IPS-20b (cell line): Measurements from ENCODE around the gene E2F2.

ENCODE experiments used
- H3K27ac ChIP-seq: one replicate; pipeline ENCODE4 v1.5.1; 2013; ENCODE audit warnings: low read length
- H3K27me3 ChIP-seq: 2 replicates; pipeline ENCODE4 v1.6.1; 2013; ENCODE audit warnings: mild to moderate bottlenecking, low read length, inconsistent platforms; ENCODE audit not compliant: insufficient read depth
- H3K36me3 ChIP-seq: 2 replicates; pipeline ENCODE4 v1.6.1; 2013; ENCODE audit warnings: low read depth, mild to moderate bottlenecking, inconsistent platforms, low read length, moderate library complexity; ENCODE audit not compliant: insufficient read depth
- H3K4me1 ChIP-seq: 2 replicates; pipeline ENCODE4 v1.6.1; 2013; ENCODE audit warnings: mild to moderate bottlenecking, control low read depth, inconsistent platforms, low read length, moderate library complexity; ENCODE audit not compliant: insufficient read depth
- H3K4me3 ChIP-seq: 2 replicates; pipeline ENCODE4 v1.5.1; 2013; ENCODE audit warnings: mild to moderate bottlenecking, low read length, inconsistent platforms
- H3K9ac ChIP-seq: 2 replicates; pipeline ENCODE4 v1.6.1; 2013; ENCODE audit warnings: low read depth, mild to moderate bottlenecking, inconsistent platforms, low read length, moderate library complexity
- H3K9me3 ChIP-seq: 2 replicates; pipeline ENCODE4 v1.6.1; 2013; ENCODE audit warnings: mild to moderate bottlenecking, low read depth, low read length, inconsistent platforms; ENCODE audit not compliant: insufficient read depth

The E2F2 gene, protein sequence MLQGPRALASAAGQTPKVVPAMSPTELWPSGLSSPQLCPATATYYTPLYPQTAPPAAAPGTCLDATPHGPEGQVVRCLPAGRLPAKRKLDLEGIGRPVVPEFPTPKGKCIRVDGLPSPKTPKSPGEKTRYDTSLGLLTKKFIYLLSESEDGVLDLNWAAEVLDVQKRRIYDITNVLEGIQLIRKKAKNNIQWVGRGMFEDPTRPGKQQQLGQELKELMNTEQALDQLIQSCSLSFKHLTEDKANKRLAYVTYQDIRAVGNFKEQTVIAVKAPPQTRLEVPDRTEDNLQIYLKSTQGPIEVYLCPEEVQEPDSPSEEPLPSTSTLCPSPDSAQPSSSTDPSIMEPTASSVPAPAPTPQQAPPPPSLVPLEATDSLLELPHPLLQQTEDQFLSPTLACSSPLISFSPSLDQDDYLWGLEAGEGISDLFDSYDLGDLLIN

GRCh38 chr1:23530747-23531561, at the start of gene E2F2:
Gene E2F2, minus strand, starts transcription at chr1:23531233. Its CDS starts 440 bp downstream, at chr1:23530793.
- H3K9me3 ChIP-seq: no peaks in the 10 kb centered on the region
- peak within 1 kb of the TSS; percentile 76 for H3K9ac ChIP-seq
- peak within 1 kb of the TSS; percentile 72 for H3K4me3 ChIP-seq
- H3K27me3 ChIP-seq: peaks cover 48% of the 10 kb centered on the region
- no peak within 1 kb of the TSS for H3K27ac ChIP-seq
- no peaks in the 10 kb centered on the region for H3K36me3 ChIP-seq
- peaks cover 13% of the 10 kb centered on the region; the same call in 1 of the 2 replicates for H3K4me1 ChIP-seq

DNA sequence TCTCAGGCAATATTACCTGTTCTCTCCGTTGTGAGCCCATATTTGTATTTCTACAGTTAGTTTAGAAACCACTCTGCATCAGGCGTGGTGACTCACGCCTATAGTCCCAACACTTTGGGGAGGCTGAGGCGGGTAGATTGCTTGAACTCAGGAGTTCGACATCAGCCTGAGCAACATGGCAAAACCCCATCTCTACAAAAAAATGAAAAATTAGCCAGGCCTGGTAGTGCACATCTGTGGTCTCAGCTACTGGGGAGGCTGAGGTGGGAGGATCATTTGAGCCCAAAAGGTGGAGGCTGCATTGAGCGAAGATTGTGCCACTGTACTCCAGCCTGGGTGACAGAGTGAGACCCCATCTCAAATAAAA, 47.9 kb upstream of the E2F2 start:
- no peaks in the 10 kb centered on the region for H3K9me3 ChIP-seq
- no peaks in the 10 kb centered on the region for H3K36me3 ChIP-seq
- H3K4me1 ChIP-seq: peaks cover 4% of the 10 kb centered on the region; the same call in 1 of the 2 replicates
- no peaks in the 10 kb centered on the region for H3K27me3 ChIP-seq
- H3K9ac ChIP-seq: no peak overlapping the region
- no peak overlapping the region for H3K4me3 ChIP-seq
- H3K27ac ChIP-seq: no peak overlapping the region

DNA sequence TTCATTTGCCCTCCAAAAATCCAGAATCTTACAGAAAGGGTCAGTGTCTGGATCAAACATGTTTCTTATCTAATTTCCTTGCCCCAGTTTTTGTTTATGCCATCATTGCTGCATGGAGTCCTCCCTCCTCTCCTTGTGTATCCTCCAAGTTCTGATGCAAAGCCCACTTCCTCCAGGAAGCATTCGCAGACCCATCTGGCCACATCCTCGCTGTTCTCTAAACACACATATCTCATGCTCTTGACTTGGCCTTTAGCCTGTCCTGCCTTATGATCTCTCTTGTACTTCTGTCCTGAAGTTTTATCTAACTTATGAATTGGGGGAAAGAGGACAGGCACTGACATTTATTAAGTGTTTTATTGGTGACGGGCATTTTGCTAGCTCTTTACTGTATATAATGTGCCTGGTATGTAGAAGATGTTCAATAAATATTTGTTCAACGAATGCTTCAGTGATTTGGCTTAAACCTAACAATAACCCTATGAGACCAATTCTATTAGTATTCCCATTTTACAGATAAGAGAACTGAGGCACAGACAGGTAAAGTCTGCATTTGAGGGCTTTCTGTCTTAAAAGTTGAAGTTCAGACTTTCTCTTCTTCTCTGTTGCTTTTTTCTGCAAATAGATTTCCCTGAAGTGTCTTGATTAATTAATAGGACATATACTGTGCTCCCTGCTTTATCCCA, 47.4 kb upstream of the E2F2 start:
- no peak overlapping the region for H3K27ac ChIP-seq
- no peak overlapping the region for H3K9ac ChIP-seq
- H3K27me3 ChIP-seq: no peaks in the 10 kb centered on the region
- no peaks in the 10 kb centered on the region for H3K9me3 ChIP-seq
- peaks cover 4% of the 10 kb centered on the region; the same call in 1 of the 2 replicates for H3K4me1 ChIP-seq
- no peak overlapping the region for H3K4me3 ChIP-seq
- no peaks in the 10 kb centered on the region for H3K36me3 ChIP-seq

DNA sequence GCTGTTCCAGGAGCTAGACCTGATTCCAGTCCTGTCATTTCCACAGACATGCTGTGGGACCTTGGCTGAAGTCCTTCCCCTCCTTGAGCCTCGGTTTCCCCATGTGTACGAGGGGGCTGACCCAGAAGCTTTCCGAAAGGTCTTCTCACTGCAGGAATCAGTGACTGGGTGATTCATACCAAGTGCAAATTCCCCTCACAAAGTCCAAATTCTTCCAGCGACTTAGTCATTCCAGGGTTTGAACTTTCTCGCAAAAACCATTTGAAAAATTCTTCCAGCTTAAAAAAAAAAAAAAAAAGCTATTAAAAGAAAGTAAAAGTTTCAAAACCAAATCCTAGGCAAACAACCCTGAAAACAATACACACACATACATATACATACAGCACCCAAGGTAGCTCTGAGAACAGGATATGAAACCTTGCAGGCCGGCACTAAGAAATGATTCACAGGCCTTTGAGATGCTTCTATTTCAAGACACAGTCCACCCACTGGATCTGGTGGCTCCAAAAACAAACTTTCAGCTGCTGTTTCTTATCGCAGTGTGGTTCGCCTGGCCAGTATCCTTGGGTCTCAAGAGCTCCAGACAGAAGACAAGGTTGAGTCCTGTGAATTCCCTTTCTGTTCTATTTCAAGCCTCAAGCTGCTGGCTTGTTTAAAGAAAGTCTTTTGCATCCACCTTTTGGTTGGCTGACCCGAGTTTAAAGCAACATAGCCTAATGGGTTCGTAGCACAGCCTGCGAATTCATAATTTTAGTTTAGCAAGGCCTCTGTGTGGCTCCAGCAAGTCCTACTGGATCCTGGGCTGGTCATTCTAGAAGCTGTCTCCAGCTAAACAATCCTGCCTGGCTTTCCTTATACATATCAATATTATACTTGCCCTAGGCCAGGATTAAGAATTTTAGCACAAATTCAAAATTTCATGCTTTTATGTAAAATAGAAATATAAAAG, 46.3 kb upstream of the E2F2 start:
- Histone ChIP-seq H3K4me3 (no peak overlapping the region), H3K27ac (no peak overlapping the region), H3K27me3 (no peaks in the 10 kb centered on the region), H3K4me1 (peaks cover 4% of the 10 kb centered on the region; the same call in 1 of the 2 replicates), H3K36me3 (no peaks in the 10 kb centered on the region), H3K9me3 (no peaks in the 10 kb centered on the region), H3K9ac (no peak overlapping the region)

GRCh38 chr1:23576338-23577055, 45.5 kb upstream of the E2F2 start:
- H3K9ac ChIP-seq: no peak overlapping the region
- H3K9me3 ChIP-seq: no peaks in the 10 kb centered on the region
- no peak overlapping the region for H3K27ac ChIP-seq
- peaks cover 4% of the 10 kb centered on the region; the same call in 1 of the 2 replicates for H3K4me1 ChIP-seq
- H3K36me3 ChIP-seq: no peaks in the 10 kb centered on the region
- H3K4me3 ChIP-seq: no peak overlapping the region
- no peaks in the 10 kb centered on the region for H3K27me3 ChIP-seq

DNA sequence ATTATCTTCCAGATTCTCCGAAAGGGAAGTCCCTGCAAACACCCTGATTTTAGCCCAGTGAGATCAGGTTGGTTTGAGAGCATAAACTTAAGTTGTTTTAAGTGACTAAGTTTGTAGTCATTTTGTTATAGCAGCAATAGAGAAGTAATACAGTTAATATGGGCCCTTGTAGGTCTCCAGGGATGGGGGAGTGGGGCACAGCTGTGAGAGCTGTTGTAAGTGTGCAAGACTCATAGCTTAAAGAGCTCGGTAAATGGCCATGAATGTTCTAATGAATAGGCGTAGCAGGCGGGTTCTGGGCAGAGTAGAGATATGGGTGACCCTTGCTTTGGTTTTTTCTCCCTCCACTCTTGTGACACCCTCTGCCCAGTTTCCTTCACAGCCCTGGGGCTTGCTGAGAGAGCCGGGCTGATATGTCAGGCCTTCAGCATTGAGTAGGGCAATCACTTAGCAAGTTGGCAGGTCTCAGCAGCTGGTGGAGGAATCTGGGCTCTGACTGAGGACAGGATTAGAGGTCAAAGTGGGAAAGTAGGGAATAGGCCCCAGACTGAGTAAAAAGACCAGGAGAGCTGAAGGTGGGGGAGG, 44.3 kb upstream of the E2F2 start:
- no peak overlapping the region for H3K27ac ChIP-seq
- H3K27me3 ChIP-seq: no peaks in the 10 kb centered on the region
- no peaks in the 10 kb centered on the region for H3K9me3 ChIP-seq
- no peak overlapping the region for H3K4me3 ChIP-seq
- H3K9ac ChIP-seq: no peak overlapping the region
- H3K36me3 ChIP-seq: no peaks in the 10 kb centered on the region
- peaks cover 4% of the 10 kb centered on the region; the same call in 1 of the 2 replicates for H3K4me1 ChIP-seq

- no peak overlapping the region for H3K27ac ChIP-seq
- H3K9ac ChIP-seq: no peak overlapping the region
- peaks cover 7% of the 10 kb centered on the region; the same call in 1 of the 2 replicates for H3K4me1 ChIP-seq
- no peaks in the 10 kb centered on the region for H3K9me3 ChIP-seq
- H3K27me3 ChIP-seq: peaks cover 4% of the 10 kb centered on the region; the same call in 1 of the 2 replicates
- no peaks in the 10 kb centered on the region for H3K36me3 ChIP-seq
- no peak overlapping the region for H3K4me3 ChIP-seq
These were observed 43.3 kb upstream of the E2F2 start for GRCh38 chr1:23574265-23574754.

DNA sequence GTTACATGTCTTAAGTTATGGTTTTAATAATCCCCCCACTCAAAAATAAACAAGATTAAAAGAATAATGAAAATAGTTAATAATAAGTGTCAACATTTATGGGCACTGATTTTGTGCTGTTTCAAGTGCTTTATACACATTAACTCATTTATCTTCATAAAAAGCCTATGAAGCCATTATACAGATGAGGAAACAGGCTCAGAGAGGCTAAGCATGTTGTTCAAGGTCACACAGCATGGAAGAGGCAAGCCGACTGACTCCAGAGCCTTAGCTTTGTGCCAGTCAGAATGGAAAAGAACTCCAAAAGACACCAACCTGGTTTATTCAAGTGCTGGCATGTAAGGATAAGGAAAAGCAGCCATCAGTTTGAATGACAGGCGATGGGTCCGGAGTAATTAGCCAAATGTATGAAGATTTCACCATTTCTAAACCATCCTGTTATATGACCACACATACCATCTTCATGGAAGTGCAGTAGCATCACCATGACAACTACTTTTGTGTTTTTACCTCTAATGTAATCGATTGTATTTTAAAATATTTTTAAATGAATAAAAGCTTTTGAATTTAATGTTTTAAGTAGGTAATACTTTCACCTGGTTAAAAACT, 42.6 kb upstream of the E2F2 start:
- no peak overlapping the region for H3K9ac ChIP-seq
- H3K27me3 ChIP-seq: peaks cover 10% of the 10 kb centered on the region; the same call in 1 of the 2 replicates
- peaks cover 13% of the 10 kb centered on the region; the same call in 1 of the 2 replicates for H3K4me1 ChIP-seq
- no peak overlapping the region for H3K4me3 ChIP-seq
- H3K27ac ChIP-seq: no peak overlapping the region
- no peaks in the 10 kb centered on the region for H3K9me3 ChIP-seq
- H3K36me3 ChIP-seq: no peaks in the 10 kb centered on the region

- H3K4me1 ChIP-seq: peaks cover 13% of the 10 kb centered on the region; the same call in 1 of the 2 replicates
- H3K27me3 ChIP-seq: peaks cover 13% of the 10 kb centered on the region; the same call in 1 of the 2 replicates
- H3K9ac ChIP-seq: no peak overlapping the region
- no peaks in the 10 kb centered on the region for H3K36me3 ChIP-seq
- no peak overlapping the region for H3K27ac ChIP-seq
- H3K4me3 ChIP-seq: no peak overlapping the region
- no peaks in the 10 kb centered on the region for H3K9me3 ChIP-seq
These were observed 40.4 kb upstream of the E2F2 start for GRCh38 chr1:23571465-23571864.
